ENCODE data around the gene TRIO.

Gene TRIO

GRCh38 chr5:14148890-14149671, 5.9 kb downstream of the TRIO start:
- no peak for DNase-seq

GRCh38 chr5:14149672-14150274, 6.6 kb downstream of the TRIO start:
- DNase-seq: no peak

- no peak for DNase-seq
These were observed 8.3 kb downstream of the TRIO start for GRCh38 chr5:14151416-14151815.

- peak; percentile 21 for DNase-seq
These were observed 10.1 kb downstream of the TRIO start for GRCh38 chr5:14153071-14153864.

- peak; percentile 18 for DNase-seq
These were observed 11.0 kb downstream of the TRIO start for GRCh38 chr5:14153932-14154731.

GRCh38 chr5:14155075-14155474, 11.9 kb downstream of the TRIO start:
- peak; percentile 48 for DNase-seq

GRCh38 chr5:14155739-14156138, 12.6 kb downstream of the TRIO start:
- no peak for DNase-seq

- no peak for DNase-seq
These were observed 13.1 kb downstream of the TRIO start for GRCh38 chr5:14156290-14156649.

- peak; percentile 67 for DNase-seq
These were observed 13.7 kb downstream of the TRIO start for GRCh38 chr5:14156650-14157492.

GRCh38 chr5:14157493-14157782, 14.3 kb downstream of the TRIO start:
- no peak for DNase-seq

- DNase-seq: no peak
These were observed 15.9 kb downstream of the TRIO start for GRCh38 chr5:14158890-14159666.

- DNase-seq: no peak
These were observed 18.8 kb downstream of the TRIO start for GRCh38 chr5:14161825-14162556.

- DNase-seq: no peak
These were observed 21.3 kb downstream of the TRIO start for GRCh38 chr5:14164164-14165163.

GRCh38 chr5:14165375-14166106, 22.4 kb downstream of the TRIO start:
- no peak for DNase-seq

GRCh38 chr5:14166437-14166836, 23.3 kb downstream of the TRIO start:
- no peak for DNase-seq

- DNase-seq: no peak
These were observed 24.2 kb downstream of the TRIO start for GRCh38 chr5:14167211-14167845.

- peak; percentile 47 for DNase-seq
These were observed 25.1 kb downstream of the TRIO start for GRCh38 chr5:14168144-14168792.

All from hematopoietic multipotent progenitor cell treated with erythropoietin and hydrocortisone succinate and interleukin-3 and kit ligand, for 6 days (in vitro differentiated cells).